ENCODE measurements around the gene MAN2A1.

MAN2A1 gene

DNA sequence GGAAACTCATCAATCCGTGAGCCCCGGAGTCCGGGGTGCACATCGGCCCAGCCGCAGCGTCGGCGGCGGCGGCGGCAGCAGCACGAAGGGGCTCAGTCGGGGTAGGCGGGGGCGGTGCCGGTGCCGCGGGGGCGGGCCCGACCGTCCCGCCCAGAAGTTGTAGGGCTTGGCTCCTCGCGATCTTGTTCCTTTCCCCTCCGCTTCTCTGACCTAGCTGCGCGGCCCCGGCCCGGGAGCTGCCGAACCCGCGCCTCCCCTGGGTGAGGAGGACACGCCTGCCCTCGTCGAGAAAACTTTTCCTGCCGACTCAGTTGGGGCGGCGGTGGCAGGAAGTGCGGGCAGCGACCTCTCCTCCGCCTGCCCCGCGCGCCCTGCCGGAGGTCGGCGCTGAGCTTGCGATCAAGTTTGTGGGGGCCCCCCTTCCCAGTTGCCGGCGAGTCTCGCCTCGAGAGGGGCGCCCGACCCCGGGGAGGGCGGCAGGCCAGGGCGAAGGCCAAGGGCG lies at the start of gene MAN2A1:
TSS of gene MAN2A1 (plus strand) at position 188 of the 502 bp plus-strand sequence. CDS start 491 bp downstream, outside the sequence.
- DNase-seq (ENCODE audit: low read depth in 2 of 2), result peak; percentile 52 to 57

DNA sequence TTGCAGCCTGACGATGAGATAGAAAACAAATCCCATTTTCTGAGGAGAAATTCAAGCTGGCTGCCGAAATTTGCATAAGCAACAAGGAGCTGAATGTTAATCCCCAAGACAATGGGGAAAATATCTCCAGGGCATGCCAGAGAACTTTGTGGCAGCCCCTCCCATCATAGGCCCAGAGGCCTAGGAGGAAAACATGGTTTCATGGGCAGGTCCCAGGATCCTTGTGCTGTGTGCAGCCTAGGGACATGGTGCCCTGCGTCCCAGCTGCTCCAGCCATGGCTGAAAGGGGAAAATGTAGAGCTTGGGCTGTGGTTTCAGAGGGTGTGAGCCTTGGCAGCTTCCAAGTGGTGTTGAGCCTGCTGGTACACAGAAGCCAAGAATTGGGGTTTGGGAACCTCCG lies 48.8 kb upstream of the MAN2A1 start:
- DNase-seq (ENCODE audit: low read depth in 2 of 2), result no peak

DNA sequence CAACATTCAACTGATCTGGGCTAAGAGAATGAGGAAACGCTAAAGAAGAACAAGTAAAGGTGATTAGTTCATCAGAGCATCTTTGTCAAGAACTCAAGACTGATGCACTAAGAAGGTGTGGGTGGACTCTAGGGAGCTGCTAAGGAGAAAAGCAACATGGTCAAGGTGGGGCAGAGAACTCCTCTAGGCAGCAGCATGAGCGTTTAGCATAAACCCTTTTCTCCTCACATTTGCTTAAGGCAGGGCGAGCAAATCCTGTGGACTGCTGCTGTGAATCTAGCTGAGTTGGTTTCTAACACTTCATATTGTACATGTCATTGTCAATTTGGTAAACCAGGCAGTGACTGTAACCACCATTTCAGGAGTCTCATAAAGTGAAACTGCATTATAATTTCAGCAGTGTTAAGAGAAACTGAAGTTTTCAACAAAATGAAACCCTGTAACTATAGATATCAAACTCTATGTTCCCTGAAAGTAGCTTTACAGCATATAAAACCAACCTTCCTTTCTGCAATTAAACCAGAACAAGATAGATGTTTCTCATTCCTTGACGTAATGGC lies 45.9 kb upstream of the MAN2A1 start:
- no peak for DNase-seq (ENCODE audit: low read depth in 2 of 2)

DNA sequence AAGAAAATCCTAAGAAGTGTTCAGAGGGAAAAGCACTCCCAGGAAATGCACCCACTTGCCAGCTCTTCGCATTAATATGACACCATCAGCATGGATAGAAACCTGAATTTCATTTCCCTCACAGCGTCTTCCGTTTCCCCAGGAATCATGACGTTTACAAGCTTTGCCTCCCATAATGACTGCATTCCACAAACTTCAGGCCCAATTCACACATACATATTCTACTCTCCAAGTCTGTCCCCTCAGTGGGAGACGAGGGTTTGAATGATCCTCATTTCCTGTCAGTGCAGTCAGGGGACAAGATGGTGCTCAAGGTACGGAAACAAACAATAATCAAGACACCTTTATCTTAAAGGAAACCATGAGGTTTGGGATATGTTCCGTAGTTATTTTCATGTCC lies 44.9 kb upstream of the MAN2A1 start:
- no peak for DNase-seq (ENCODE audit: low read depth in 2 of 2)

DNA sequence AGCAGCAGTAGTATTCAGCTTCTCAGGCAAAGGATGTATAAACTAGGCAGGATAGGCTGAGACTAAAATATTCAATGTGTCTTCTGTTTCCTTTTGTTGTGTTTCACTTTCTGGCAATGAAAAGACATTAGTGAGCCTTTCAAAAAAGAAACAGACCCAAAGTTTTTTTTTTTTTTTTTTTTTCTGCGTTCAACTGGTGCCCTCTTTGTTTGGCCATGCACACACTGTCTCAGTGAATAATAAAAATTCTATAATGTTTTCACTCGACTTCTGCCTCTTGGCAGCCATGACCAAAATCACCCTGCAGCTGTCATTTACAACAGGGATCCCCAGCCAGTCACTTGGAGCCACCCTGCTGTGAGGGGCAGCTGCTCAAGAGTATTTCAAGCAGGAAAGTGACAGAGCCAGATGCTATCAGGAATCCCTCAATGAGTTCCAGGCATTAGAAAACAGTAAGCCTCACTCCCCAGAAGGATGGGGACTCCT lies 44.0 kb upstream of the MAN2A1 start:
- DNase-seq (ENCODE audit: low read depth in 2 of 2), result no peak

DNA sequence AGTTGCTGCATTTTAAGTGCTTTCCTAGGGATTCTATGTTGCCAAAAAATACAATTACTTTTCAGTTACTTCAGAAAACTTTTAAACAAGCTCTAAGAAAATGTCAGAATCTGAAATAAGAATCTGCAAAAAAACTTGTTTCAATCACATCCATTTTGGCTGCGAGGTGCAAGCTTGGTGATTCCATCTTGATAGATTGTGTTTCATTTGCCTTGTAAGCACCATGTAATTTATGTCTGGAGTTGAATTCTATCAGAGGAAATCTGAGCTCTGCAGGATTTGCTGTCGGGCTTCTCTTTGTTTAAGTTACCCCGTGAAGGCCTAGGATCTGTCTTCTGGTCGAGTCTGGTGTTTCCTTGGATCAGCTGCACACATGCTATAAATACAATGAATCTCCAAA lies 40.4 kb upstream of the MAN2A1 start:
- DNase-seq (ENCODE audit: low read depth in 2 of 2), result no peak

DNA sequence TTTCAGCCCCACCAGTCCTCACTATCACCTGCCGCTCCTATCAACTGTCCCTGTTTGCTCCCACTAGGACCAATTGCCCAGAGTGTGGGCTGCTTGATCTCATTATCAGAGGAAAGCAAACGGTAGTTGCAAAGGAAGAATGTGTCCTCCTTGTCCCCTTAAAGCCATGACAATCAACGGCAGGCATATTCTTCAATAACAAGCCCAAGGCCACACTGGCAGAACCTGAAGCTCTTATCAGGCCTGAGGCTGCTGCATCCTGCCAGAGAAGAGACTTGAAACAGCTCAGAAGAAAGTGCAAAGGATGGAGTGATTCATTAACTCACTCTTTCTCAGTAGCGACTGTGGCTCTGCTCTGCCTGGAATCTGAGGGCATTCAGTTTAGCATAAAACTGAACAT lies 39.2 kb upstream of the MAN2A1 start:
- no peak for DNase-seq (ENCODE audit: low read depth in 2 of 2)

DNA sequence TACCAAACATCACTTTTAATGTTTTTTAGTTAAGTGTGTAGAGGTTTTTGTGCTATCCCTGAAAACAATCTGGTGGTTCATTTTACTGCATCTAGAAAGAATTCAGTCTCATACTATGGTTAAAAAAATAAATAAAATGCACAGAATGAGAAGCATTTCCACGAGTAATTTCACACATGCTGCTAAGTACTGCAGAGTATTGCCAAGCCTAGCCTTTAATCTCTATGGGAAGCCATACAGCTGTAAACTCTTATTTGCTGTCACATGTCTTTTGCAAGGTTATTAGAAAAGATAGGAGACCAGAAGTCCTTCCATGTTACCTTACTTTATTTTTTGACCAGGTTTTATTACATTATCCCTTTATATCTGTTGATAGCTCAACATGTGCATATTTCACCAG lies 37.6 kb upstream of the MAN2A1 start:
- DNase-seq (ENCODE audit: low read depth in 2 of 2), result no peak

DNA sequence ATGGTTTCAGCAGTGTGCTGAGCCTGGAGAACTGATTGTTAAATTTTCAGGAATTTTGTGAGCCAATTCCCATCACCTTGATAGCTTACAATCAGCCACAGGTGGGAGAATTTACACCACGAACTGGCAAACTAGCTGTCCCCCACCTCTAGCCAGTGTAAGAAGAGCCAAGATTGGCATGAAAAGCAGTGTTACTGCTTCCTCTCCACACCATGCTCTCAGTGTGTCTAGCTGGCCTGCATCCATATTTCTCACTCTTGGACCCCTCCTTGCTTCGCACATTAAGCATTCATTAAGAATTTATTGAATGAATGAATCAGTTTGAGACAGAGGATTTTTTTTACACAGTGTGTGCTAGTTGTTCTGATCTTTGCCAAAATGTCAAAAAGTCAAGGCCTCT lies 36.7 kb upstream of the MAN2A1 start:
- DNase-seq (ENCODE audit: low read depth in 2 of 2), result no peak

DNA sequence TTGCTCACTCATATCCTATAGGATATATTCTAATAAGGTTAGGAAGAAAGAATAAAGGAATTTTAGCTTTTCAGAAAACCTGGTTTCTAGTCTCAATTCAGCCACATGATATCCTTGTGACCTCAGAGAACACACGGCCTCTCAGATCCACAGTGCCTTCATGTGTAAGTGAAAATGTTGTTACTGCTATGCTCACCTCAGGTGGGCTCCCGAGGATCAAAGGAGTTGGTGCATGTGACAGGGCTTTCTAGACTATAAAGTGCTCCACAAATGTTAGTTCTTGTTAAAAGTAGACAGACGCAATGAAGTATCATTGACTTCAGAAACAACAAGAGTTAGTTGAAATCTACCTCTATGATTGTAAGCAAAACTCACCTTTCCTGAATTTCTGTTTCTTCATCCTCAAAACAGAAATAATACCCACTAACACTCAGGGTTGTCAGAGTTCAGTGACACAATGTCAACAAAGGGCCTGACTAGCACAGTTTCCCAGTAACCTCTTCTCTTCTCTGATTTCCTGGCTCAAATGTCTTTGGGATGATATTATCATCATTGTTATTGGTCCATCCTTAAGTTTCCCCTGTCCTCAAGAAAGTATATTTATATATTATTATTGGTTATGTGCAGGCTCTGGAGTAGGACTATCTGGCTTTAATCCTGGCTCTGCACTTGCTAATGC lies 36.0 kb upstream of the MAN2A1 start:
- no peak for DNase-seq (ENCODE audit: low read depth in 2 of 2)

DNA sequence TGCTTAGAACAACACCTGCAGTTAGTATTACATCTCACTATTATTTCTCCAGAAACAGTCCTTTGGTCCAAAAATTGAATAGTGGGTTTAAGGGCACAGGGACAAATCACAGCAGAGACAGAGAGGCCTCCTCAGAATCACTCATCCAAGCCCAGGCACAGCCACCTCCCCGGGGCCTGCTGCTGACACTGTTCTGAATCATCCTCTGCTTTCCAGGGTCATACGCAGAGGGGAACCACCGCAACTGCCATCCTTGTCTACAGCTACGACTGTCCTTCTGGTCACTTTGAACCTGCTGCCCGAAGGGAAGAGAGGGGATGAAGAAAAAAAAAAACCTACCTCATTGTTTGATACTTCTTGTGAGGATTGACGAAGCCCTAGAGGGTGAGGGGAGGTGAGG lies 35.3 kb upstream of the MAN2A1 start:
- DNase-seq (ENCODE audit: low read depth in 2 of 2), result no peak

DNA sequence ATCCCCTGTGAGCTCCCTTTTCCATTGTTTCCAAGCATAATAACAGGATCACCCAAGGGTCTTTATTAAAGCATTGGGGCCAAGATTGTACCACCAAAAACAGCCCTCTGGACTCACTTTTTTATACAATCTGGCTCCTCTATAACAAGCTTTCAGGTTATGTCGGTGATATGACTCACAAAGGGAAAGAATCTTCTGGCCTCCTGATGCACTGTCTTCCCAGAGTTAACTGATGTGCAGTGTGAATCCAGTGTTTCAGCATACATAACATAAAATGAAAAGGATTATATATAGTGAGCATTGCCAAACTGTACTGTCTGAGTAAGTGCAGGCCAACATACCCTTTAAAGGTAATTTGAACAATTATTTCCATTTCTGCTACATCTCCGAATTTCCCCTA lies 33.9 kb upstream of the MAN2A1 start:
- DNase-seq (ENCODE audit: low read depth in 2 of 2), result no peak

DNA sequence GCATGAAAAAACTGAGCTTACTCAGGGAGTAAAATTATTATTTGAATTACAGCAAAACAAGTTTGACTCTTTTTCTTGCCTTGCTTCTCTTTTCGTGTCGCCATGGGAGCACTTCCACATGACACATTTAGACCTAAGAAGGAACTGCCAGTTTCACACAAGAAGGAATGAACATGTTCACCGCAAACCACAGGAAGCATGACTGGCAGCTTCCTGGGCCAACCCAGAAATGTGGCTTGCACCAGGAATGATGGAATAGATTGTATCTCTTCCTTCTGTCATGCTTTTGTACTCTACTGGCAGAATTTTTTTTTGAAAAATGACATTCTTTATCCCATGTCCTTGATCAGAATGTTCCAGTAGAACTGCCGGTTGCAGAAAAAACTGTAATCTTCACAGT lies 32.9 kb upstream of the MAN2A1 start:
- DNase-seq (ENCODE audit: low read depth in 2 of 2), result peak in 1 of 2 donors; percentile 1

DNA sequence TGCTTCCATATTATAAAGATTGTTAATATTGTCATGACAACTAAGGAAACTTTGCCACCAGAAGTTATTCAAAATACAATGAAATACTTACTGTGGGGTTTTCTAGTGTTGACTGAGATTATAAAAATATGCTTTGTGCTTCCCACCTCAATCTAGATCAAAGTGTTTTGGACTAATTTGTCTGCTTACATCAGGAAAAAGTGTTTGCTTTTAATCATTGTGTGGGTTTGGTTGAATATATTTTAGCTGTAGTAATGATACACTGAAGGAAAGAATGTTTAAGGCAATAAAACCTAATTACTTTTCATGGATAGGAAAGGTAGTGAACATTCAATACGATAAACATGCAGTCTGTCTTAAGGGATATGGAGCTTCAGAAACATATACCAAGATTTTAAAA lies 29.8 kb upstream of the MAN2A1 start:
- no peak for DNase-seq (ENCODE audit: low read depth in 2 of 2)

DNA sequence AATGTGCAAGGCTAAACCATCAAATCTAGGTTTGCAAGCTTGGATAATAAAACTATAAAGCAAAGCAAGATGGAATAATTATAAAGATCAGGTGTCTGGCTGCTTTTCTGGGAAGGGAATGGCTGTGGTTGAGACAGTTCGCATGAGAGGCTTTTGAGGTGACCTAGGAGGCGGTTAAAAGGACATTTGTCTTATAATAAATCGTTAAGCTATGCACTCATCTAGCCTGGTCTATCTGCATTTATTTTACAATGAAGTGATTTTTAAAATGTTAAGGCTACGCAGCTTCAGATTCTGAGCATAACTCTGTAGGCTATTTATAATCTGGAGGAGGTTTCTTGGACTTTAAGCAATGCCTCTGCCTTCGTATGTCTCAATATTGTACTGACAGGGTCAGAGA lies 29.4 kb upstream of the MAN2A1 start:
- DNase-seq (ENCODE audit: low read depth in 2 of 2), result no peak

DNA sequence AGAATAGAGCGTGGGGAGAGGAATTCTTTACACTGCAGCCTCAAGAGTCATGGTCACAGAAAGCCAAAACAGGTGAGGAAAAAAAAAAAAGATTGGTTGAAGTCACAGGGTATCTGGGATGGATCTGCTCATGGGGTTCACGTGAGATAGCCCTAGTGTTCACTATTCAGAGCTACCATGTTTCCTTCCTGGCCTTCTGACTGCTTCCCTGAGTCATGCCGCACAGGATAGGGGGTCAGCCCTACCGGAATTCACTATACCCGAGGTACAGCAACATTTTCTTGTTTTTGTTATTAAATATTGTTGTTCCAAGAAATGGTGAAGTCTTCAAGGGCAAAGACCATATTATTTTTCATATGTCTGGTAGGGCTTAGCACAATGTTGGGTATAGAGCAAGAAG lies 21.5 kb upstream of the MAN2A1 start:
- DNase-seq (ENCODE audit: low read depth in 2 of 2), result no peak

DNA sequence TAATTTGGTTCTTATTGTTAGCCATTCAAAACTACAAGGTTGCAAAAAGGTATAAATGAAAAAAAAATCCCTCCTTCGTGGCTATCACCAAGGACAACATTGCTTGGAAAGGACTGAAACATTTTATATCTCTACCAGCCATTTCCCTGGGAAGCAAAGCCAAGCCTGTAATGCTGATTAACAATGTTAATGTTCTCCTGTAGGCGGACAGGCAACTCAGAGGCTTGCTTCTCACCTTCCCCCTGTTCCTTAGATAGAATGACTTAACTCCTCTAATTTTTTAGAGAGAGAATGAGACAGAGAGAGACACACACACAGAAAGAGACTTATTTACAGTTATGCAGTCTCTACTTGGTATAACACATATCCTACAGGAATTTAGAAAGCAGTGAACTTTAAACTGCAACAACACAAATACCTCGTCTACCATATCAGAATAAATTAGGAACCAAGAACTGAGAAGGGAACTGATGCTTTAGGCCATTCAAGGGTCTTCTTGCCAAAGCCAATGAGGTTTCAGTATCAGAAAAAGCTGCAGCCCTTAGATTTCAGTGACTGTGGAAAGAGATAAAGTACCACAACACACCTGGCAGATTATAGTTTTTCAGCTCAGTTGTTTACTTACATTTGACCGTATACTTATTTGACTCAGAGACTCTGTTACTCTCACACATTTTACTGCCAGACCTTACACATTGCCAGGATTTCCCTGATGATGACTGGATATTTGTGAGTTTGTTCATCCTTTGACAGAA lies 20.9 kb upstream of the MAN2A1 start:
- no peak for DNase-seq (ENCODE audit: low read depth in 2 of 2)

DNA sequence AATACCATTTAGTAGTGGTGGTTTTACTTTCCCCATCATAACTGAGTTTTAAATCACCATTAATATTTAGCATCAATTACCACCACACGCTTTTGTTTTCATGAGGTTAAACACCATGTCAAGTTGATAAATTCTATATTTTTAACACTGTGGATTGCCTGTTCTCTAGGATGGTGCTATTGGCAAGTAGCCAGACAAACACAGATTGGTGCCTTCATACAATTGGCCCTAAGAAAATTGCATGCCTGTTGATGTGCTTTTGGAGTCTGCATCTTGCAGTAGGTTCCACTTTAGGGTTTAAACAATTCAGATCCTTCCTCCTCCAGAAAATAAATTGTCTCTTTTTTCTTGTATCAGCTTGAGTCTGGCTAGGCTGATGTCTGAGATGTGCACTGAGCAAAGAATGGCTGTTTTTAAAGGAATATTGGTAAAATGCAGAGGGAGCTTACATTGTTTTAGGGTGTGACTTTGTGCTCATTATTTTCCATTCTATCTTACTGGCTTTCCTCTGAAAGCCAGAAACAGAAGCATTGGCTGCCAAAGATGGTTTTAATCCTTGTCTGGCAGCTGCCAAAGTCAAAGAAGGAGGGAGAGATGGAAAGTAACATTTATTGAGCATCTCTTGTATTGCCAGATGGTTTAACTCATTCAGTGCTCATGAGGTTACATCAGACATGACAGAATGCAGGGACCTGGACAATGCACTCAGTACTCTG lies 19.6 kb upstream of the MAN2A1 start:
- DNase-seq (ENCODE audit: low read depth in 2 of 2), result no peak

DNA sequence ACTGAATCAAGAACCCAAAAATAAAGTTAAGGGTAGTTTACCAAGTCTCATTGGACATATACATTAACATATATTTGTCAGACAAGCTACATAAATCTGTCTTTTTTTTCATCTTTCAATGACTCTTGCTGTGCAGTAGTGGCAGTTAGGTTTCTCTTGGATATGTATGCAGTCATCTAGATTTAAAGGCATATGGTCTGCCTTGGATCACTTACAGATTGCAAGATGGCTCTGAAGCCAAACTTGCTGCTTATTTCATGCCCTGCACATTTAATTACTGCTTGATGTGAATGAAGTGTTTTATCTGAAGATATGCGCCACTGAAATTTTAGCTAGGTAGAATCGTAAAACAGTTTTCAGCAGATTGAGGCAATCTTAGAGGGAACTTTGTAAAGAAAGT lies 18.6 kb upstream of the MAN2A1 start:
- DNase-seq (ENCODE audit: low read depth in 2 of 2), result no peak

DNA sequence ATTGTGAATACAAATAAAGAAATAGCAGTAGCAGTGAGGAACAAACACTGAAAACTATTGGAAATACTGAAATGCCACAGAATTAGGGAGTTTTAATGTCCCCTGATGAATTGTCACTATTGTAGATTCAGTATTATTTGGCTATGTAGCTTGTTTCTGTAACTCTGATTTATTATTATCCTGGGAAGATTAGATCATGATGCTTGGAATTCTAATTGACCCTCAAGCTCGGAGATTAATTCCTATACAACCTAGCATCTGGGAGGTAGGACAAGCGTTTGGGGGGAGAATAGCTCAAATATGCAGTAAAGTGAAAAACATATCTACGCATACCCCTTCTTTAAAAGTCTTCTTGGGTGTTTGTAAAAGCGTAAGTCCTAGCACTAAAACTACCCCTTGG lies 15.1 kb upstream of the MAN2A1 start:
- DNase-seq (ENCODE audit: low read depth in 2 of 2), result no peak

DNA sequence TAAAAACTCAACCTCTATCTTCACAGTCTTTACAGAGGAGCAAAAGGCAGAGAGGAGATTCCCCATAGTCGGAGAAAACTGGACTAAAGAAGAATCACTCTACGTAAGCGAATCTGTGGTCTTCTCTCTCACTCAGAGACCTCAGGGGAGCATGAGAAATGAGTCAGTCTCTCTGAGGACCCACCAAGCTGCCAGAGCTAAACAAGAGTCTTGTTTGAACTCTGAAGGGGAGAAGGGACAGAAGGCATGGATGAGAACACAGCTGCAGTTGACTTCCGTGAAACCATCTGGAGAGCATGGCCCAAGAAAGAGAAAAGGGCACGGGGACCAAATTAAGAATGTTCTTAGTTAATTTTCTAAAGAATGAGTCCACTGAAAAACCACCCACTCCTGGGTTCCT lies 12.8 kb upstream of the MAN2A1 start:
- DNase-seq (ENCODE audit: low read depth in 2 of 2), result no peak

DNA sequence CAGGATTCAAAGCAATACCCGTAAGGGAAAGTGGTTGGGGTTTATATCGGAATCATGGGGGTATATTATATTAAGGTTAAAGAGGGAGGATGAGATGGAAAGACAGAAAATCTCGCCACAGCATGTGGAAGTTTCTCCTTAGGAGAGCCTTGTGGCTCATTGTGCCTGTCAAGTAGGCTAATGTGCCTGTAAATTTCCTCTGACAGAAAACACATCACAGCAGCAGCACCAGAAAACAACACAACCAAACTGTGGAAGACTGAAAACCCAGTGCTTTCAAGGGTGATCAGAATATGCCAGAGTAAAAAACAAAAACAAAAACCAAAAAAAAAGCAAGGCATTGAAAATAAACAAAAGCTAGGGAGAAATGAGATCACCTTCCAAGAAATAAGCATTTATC lies 11.3 kb upstream of the MAN2A1 start:
- DNase-seq (ENCODE audit: low read depth in 2 of 2), result no peak

Data from stimulated activated CD8-positive, alpha-beta memory T cell treated with anti-CD3 and anti-CD28 coated beads, Interleukin-7, amount 100 ng/mL, for 1 hour (primary cell).